ENCODE measurements around the gene TMEM256.

Gene TMEM256

GRCh38 chr17:7403043-7403726 lies 712 bp downstream of the TMEM256 start:
- TF ChIP-seq CTCF (IDR thresholded peaks at IDR 0.05; ENCODE audit: low read depth, low read length) = no peak
- no peak for DNase-seq (ENCODE audit: extremely low read depth, low read depth)

DNA sequence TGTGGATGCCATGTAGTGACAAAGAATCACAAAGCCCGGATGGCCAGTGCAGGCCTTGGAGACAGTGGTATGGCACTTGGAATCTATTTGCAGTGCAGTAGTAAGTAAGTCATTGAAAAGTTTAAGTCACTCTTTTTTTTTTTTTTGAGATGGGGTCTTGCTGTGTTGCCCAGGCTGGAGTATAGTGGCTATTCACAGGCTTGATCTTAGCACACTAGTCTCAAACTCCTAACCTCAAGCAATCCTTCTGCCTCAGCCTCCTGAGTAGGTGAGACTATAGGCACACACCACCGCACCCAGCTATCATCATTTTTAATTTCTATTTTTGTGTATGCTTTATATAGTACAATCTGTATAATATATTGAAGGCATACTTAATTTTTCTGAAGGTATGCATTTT lies 5.3 kb downstream of the TMEM256 start:
- no peak for TF ChIP-seq CTCF (IDR thresholded peaks at IDR 0.05; ENCODE audit: low read depth, low read length)
- DNase-seq (ENCODE audit: extremely low read depth, low read depth) = no peak

DNA sequence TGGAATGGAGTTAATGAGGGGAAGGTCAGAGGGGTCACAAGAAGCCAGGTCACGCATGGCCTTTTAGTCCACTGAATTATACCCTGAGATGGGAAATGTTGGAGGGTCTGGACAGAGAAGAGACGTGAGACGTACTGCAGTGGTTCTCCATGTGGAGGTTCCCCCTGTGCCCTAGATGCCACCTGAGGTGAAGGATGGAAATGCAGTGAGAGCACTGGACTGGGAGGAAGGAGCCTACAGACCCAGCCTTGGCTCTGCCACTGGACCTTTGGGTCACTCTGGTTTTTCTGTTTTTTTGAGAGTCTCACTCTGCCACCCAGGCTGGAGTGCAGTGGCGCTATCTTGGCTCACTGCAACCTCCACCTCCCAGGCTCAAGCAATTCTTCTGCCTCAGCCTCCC lies 7.8 kb downstream of the TMEM256 start:
- no peak for TF ChIP-seq CTCF (IDR thresholded peaks at IDR 0.05; ENCODE audit: low read depth, low read length)
- no peak for DNase-seq (ENCODE audit: extremely low read depth, low read depth)

GRCh38 chr17:7394452-7395191 lies 9.3 kb downstream of the TMEM256 start, which contains the start of gene PLSCR3:
TSS of gene PLSCR3 (minus strand) at chr17:7394525. CDS start at chr17:7394110, 415 bp downstream.
- TF ChIP-seq CTCF (IDR thresholded peaks at IDR 0.05; ENCODE audit: low read depth, low read length) = peak; percentile 38
- DNase-seq (ENCODE audit: extremely low read depth, low read depth) = peak; percentile 62

GRCh38 chr17:7393613-7394451 lies 10.1 kb downstream of the TMEM256 start:
- no peak for DNase-seq (ENCODE audit: extremely low read depth, low read depth)
- 0 out of 2 replicates have a peak, but pooled peaks have one; percentile 9 for TF ChIP-seq CTCF (IDR thresholded peaks at IDR 0.05; ENCODE audit: low read depth, low read length)

- TF ChIP-seq CTCF (IDR thresholded peaks at IDR 0.05; ENCODE audit: low read depth, low read length) = no peak
- no peak for DNase-seq (ENCODE audit: extremely low read depth, low read depth)
Observed at GRCh38 chr17:7392696-7393612, 10.9 kb downstream of the TMEM256 start.

All from AG09319 (cell line).